SK-N-MC (cell line): ENCODE data around the gene CHRM1.
A peak's percentile ranks its signal among the peaks of the same experiment; 100 is the strongest.

Experiments used
- DNase-seq: peaks from one replicate; pipeline ENCODE4 v3.0.0-alpha.2; 2011; ENCODE audit warnings: low read depth, low spot score
- H3K27ac ChIP-seq: fragments of 200-600 bp; sonication (generic); 2 replicates; pipeline ENCODE4 v1.5.1; 2016; ENCODE audit warnings: mixed run types
- H3K36me3 ChIP-seq: fragments of 200-600 bp; sonication (generic); 2 replicates; pipeline ENCODE4 v1.6.1; 2017; ENCODE audit warnings: antibody characterized with exemption, low read length, mixed read lengths; ENCODE audit not compliant: insufficient read depth
- H3K4me3 ChIP-seq: fragments of 200-600 bp; sonication (generic); 2 replicates; pipeline ENCODE4 v1.5.1; 2016
- H3K9ac ChIP-seq: fragments of 200-600 bp; sonication (generic); 2 replicates; pipeline ENCODE4 v1.8.0; 2017; ENCODE audit warnings: mixed run types, mixed read lengths; ENCODE audit not compliant: insufficient read length
- H3K9me3 ChIP-seq: fragments of 200-600 bp; sonication (generic); 2 replicates; pipeline ENCODE4 v1.6.1; 2017; ENCODE audit warnings: low read depth, mild to moderate bottlenecking, antibody characterized with exemption, low read length, moderate library complexity, mixed read lengths
- EZH2 ChIP-seq: fragments of 200-600 bp; sonication (generic); IDR thresholded peaks from one replicate; pipeline ENCODE4 v1.6.1; 2017; ENCODE audit warnings: antibody characterized with exemption
- FOXP2 ChIP-seq: optimal IDR thresholded peaks from 2 replicates; pipeline ENCODE3; 2011; ENCODE audit warnings: mild to moderate bottlenecking, moderate library complexity; ENCODE audit not compliant: insufficient read depth; ENCODE audit errors: extremely low read length, control extremely low read depth
- POLR2AphosphoS5 ChIP-seq: IDR thresholded peaks from 2 replicates; pipeline ENCODE4 v1.6.1; 2012; ENCODE audit warnings: mild to moderate bottlenecking, low read depth, low read length, borderline replicate concordance

The CHRM1 gene

GRCh38 chr11:62921201-62921572 lies at the start of gene CHRM1:
CHRM1 (minus strand) TSS chr11:62921363; CDS start chr11:62911100, 10,263 bp downstream.
- Histone ChIP-seq H3K4me3 (peak within 1 kb of the TSS; percentile 76), H3K36me3 (no peaks in the 10 kb centered on the region), H3K9ac (peak within 1 kb of the TSS; percentile 64), H3K27ac (peak within 1 kb of the TSS; percentile 54), H3K9me3 (no peaks in the 10 kb centered on the region)
- peak; percentile 40 for TF ChIP-seq FOXP2
- TF ChIP-seq POLR2AphosphoS5, result no peak; the same call in 1 of the 2 replicates
- TF ChIP-seq EZH2, result no peak
- DNase-seq, result no peak

GRCh38 chr11:62965574-62965973 lies 44.4 kb upstream of the CHRM1 start:
- Histone ChIP-seq H3K9me3 (no peaks in the 10 kb centered on the region), H3K9ac (no peak overlapping the region), H3K36me3 (no peaks in the 10 kb centered on the region), H3K4me3 (no peak overlapping the region), H3K27ac (no peak overlapping the region)
- no peak for TF ChIP-seq FOXP2
- no peak for TF ChIP-seq POLR2AphosphoS5
- TF ChIP-seq EZH2, result no peak
- DNase-seq, result no peak

GRCh38 chr11:62962391-62962790 lies 41.2 kb upstream of the CHRM1 start:
- no peak overlapping the region for H3K9ac ChIP-seq
- no peaks in the 10 kb centered on the region for H3K36me3 ChIP-seq
- no peak for DNase-seq
- no peak for TF ChIP-seq FOXP2
- no peak for TF ChIP-seq EZH2
- TF ChIP-seq POLR2AphosphoS5, result no peak
- no peaks in the 10 kb centered on the region for H3K9me3 ChIP-seq
- H3K4me3 ChIP-seq, result no peak overlapping the region
- H3K27ac ChIP-seq, result no peak overlapping the region

GRCh38 chr11:62961017-62961570 lies 39.9 kb upstream of the CHRM1 start:
- no peak overlapping the region for H3K4me3 ChIP-seq
- H3K9ac ChIP-seq, result no peak overlapping the region
- H3K36me3 ChIP-seq, result no peaks in the 10 kb centered on the region
- DNase-seq, result no peak
- H3K27ac ChIP-seq, result no peak overlapping the region
- no peak for TF ChIP-seq EZH2
- no peak for TF ChIP-seq FOXP2
- no peak for TF ChIP-seq POLR2AphosphoS5
- no peaks in the 10 kb centered on the region for H3K9me3 ChIP-seq

GRCh38 chr11:62959422-62959980 lies 38.3 kb upstream of the CHRM1 start:
- H3K36me3 ChIP-seq, result no peaks in the 10 kb centered on the region
- peak overlapping the region; percentile 73; the same call in 1 of the 2 replicates for H3K4me3 ChIP-seq
- no peaks in the 10 kb centered on the region for H3K9me3 ChIP-seq
- no peak for TF ChIP-seq POLR2AphosphoS5
- TF ChIP-seq FOXP2, result no peak
- TF ChIP-seq EZH2, result no peak
- peak overlapping the region; percentile 88 for H3K27ac ChIP-seq
- no peak overlapping the region for H3K9ac ChIP-seq
- DNase-seq, result no peak

- H3K9ac ChIP-seq, result no peak overlapping the region
- H3K36me3 ChIP-seq, result no peaks in the 10 kb centered on the region
- peak; percentile 47 for DNase-seq
- TF ChIP-seq EZH2 (no peak), FOXP2 (no peak), POLR2AphosphoS5 (no peak)
- no peaks in the 10 kb centered on the region for H3K9me3 ChIP-seq
- H3K27ac ChIP-seq, result peak overlapping the region; percentile 88
- H3K4me3 ChIP-seq, result peak overlapping the region; percentile 73
These were observed 37.6 kb upstream of the CHRM1 start for GRCh38 chr11:62958547-62959421.

- H3K9ac ChIP-seq, result no peak overlapping the region
- no peak overlapping the region for H3K27ac ChIP-seq
- TF ChIP-seq EZH2 (no peak), POLR2AphosphoS5 (no peak), FOXP2 (no peak)
- DNase-seq, result no peak
- no peaks in the 10 kb centered on the region for H3K9me3 ChIP-seq
- H3K36me3 ChIP-seq, result no peaks in the 10 kb centered on the region
- H3K4me3 ChIP-seq, result no peak overlapping the region
These were observed 36.0 kb upstream of the CHRM1 start for GRCh38 chr11:62957147-62957546.

- Histone ChIP-seq H3K27ac (no peak overlapping the region), H3K4me3 (no peak overlapping the region), H3K9ac (no peak overlapping the region), H3K9me3 (no peaks in the 10 kb centered on the region), H3K36me3 (no peaks in the 10 kb centered on the region)
- TF ChIP-seq EZH2 (no peak), FOXP2 (no peak), POLR2AphosphoS5 (no peak)
- DNase-seq, result no peak
These were observed 33.3 kb upstream of the CHRM1 start for GRCh38 chr11:62954478-62954877.
